ENCODE results near the gene UBE2I.

Gene UBE2I

GRCh38 chr16:1345651-1346421 is 36.4 kb downstream of the UBE2I start:
- Mint-ChIP-seq H3K9me3 (no peaks in the 10 kb centered on the region), H3K27me3 (no peaks in the 10 kb centered on the region), H3K4me3 (no peak overlapping the region), H3K4me1 (peaks cover 22% of the 10 kb centered on the region), H3K36me3 (no peaks in the 10 kb centered on the region), H3K27ac (no peak overlapping the region)

DNA sequence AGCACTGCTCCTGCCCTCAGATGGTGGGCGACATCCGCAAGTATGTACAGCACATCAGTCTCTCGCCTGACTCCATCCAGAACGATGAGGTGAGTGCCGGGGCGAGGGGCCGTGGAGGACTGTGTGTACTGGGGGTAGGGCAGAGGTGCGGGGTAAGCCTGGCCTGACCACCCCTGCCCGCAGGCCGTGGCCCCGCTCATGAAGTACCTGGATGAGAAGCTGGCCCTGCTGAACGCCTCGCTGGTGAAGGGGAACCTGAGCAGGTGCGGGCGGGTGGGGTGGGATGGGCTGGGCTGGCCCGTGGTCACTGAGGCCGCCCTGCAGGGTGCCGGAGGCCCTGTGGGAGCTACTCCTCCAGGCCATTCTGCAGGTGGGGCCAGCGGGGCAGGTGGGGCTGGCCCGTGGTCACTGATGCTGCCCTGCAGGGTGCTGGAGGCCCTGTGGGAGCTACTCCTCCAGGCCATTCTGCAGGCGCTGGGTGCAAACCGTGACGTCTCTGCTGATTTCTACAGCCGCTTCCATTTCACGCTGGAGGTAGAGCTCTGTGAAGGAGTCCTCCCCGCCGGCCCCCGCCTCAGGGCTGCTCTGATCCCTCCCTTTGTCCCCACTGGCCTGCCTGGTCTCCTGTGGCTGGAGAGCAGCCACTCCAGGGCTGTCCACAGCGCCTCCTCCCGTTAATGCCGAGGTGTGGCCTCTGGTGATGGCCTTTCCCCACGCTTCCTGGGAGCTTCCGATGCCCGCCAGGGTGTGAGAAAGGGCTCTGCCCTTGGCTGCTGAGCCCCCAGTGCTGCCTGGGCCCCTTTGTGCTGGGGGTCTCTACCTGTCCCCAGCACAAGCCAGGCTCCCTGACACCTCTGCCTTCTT is 37.2 kb downstream of the UBE2I start:
- H3K9me3 Mint-ChIP-seq, result no peaks in the 10 kb centered on the region
- H3K4me1 Mint-ChIP-seq, result peaks cover 22% of the 10 kb centered on the region
- H3K27ac Mint-ChIP-seq, result peak overlapping the region; percentile 30
- H3K4me3 Mint-ChIP-seq, result no peak overlapping the region
- H3K36me3 Mint-ChIP-seq, result no peaks in the 10 kb centered on the region
- H3K27me3 Mint-ChIP-seq, result no peaks in the 10 kb centered on the region

GRCh38 chr16:1347286-1347855 is 37.9 kb downstream of the UBE2I start:
- Mint-ChIP-seq H3K36me3 (no peaks in the 10 kb centered on the region), H3K9me3 (no peaks in the 10 kb centered on the region), H3K27ac (no peak overlapping the region), H3K4me3 (no peak overlapping the region), H3K27me3 (no peaks in the 10 kb centered on the region), H3K4me1 (peaks cover 20% of the 10 kb centered on the region)

DNA sequence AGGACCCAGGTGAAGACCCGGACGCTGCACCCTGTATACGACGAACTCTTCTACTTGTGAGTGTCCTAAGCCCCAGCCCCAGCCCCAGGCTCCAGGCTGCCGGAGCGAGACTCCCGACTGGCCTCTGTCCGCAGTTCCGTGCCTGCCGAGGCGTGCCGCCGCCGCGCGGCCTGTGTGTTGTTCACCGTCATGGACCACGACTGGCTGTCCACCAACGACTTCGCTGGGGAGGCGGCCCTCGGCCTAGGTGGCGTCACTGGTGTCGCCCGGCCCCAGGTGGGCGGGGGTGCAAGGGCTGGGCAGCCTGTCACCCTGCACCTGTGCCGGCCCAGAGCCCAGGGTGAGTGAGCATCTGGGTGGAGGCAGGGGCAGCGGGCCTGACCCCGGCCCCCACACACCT is 38.5 kb downstream of the UBE2I start:
- H3K4me3 Mint-ChIP-seq, result no peak overlapping the region
- H3K27ac Mint-ChIP-seq, result no peak overlapping the region
- no peaks in the 10 kb centered on the region for H3K27me3 Mint-ChIP-seq
- no peaks in the 10 kb centered on the region for H3K36me3 Mint-ChIP-seq
- peaks cover 18% of the 10 kb centered on the region for H3K4me1 Mint-ChIP-seq
- H3K9me3 Mint-ChIP-seq, result no peaks in the 10 kb centered on the region

DNA sequence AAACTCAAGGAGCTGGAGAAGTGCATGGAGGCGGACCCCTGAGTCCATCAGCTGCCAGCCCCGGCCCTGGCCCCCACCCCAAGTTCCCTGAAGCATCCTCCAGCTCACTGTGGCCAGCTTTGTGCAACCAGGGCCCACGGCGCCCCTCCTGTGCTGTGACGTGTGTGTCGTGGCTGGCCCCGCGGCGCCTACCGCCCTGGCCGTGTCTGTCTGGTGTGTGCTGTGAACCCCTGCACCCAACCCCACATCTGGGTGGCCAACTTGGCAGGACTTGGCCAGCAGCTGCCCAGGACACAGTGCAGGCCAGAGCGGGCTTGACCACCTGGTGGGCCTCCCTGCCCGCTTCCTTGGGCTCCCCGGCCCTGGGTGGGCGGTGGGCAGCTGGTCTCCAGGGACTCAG is 39.0 kb downstream of the UBE2I start:
- no peaks in the 10 kb centered on the region for H3K27me3 Mint-ChIP-seq
- peaks cover 18% of the 10 kb centered on the region for H3K4me1 Mint-ChIP-seq
- H3K27ac Mint-ChIP-seq, result no peak overlapping the region
- no peaks in the 10 kb centered on the region for H3K9me3 Mint-ChIP-seq
- no peaks in the 10 kb centered on the region for H3K36me3 Mint-ChIP-seq
- no peak overlapping the region for H3K4me3 Mint-ChIP-seq

- no peaks in the 10 kb centered on the region for H3K27me3 Mint-ChIP-seq
- no peaks in the 10 kb centered on the region for H3K36me3 Mint-ChIP-seq
- peaks cover 23% of the 10 kb centered on the region for H3K4me1 Mint-ChIP-seq
- no peaks in the 10 kb centered on the region for H3K9me3 Mint-ChIP-seq
- no peak overlapping the region for H3K4me3 Mint-ChIP-seq
- no peak overlapping the region for H3K27ac Mint-ChIP-seq
Measured at GRCh38 chr16:1348926-1349325, 39.5 kb downstream of the UBE2I start.

GRCh38 chr16:1349351-1349750 is 39.9 kb downstream of the UBE2I start:
- H3K4me1 Mint-ChIP-seq, result peaks cover 23% of the 10 kb centered on the region
- no peak overlapping the region for H3K4me3 Mint-ChIP-seq
- H3K36me3 Mint-ChIP-seq, result no peaks in the 10 kb centered on the region
- H3K27me3 Mint-ChIP-seq, result no peaks in the 10 kb centered on the region
- H3K9me3 Mint-ChIP-seq, result no peaks in the 10 kb centered on the region
- H3K27ac Mint-ChIP-seq, result no peak overlapping the region

DNA sequence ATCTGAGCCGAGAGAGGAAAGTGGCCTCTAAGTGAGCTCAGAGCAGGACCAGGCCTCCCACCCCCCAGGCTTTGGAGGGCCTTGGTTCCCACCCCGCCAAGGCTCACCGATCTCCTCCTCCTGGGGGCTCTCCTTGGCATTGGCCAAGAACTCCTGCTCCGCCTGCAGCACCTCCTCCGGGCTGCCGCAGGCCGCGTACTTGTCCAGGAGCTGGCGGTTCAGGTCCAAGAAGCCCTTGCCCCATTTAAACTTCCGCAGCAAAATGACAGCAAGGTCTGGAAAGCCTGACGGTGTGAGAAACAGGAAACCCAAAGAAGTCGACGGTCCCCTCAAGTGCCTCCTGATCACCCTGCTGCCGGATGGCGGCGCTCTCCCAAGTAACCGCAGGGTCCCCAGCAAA is 40.5 kb downstream of the UBE2I start:
- Mint-ChIP-seq H3K36me3 (no peaks in the 10 kb centered on the region), H3K4me3 (peak overlapping the region; percentile 84), H3K27me3 (no peaks in the 10 kb centered on the region), H3K27ac (no peak overlapping the region), H3K4me1 (peaks cover 24% of the 10 kb centered on the region), H3K9me3 (no peaks in the 10 kb centered on the region)

DNA sequence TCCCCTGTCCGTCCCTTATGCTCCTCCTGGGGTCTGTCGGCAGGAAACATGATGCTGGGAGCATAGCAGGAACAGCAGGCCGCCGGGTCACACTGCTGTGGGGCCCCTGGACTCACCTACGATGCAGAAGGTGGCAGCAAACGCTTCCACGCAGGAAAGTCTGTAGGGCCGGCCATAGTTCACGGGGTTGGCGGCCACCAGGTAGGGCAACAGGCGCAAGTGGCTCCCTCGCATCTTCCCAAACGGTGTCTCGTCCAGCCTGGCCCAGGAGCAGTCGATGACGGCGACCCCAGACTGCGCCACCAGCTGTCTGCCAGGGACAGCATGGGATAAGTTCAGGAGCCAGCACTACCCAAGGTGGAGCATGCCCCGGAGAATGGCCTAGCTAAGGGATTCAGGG is 41.3 kb downstream of the UBE2I start:
- Mint-ChIP-seq H3K4me3 (peak overlapping the region; percentile 84), H3K4me1 (peaks cover 28% of the 10 kb centered on the region), H3K9me3 (no peaks in the 10 kb centered on the region), H3K27me3 (no peaks in the 10 kb centered on the region), H3K27ac (peak overlapping the region; percentile 51), H3K36me3 (no peaks in the 10 kb centered on the region)

DNA sequence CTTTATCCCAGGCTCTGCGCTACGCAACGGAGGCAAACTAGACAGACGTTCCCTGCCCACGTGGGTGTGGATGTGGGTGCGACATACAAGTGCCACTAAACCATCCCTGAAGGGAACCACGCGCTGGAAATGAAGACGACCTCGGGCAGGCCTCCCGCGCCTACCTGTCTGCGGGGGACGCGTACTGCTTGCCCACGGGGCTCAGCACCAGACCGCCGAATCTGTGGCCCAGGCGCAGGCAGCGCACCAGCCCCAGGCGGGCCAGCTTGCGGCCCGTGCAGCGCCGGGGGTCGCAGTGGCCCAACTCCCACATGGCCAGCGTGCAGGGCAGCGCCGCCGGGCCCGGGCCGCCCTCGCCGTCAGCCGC is 41.8 kb downstream of the UBE2I start:
- peaks cover 28% of the 10 kb centered on the region for H3K4me1 Mint-ChIP-seq
- no peaks in the 10 kb centered on the region for H3K36me3 Mint-ChIP-seq
- H3K27me3 Mint-ChIP-seq, result no peaks in the 10 kb centered on the region
- peak overlapping the region; percentile 84 for H3K4me3 Mint-ChIP-seq
- peak overlapping the region; percentile 80 for H3K27ac Mint-ChIP-seq
- no peaks in the 10 kb centered on the region for H3K9me3 Mint-ChIP-seq

DNA sequence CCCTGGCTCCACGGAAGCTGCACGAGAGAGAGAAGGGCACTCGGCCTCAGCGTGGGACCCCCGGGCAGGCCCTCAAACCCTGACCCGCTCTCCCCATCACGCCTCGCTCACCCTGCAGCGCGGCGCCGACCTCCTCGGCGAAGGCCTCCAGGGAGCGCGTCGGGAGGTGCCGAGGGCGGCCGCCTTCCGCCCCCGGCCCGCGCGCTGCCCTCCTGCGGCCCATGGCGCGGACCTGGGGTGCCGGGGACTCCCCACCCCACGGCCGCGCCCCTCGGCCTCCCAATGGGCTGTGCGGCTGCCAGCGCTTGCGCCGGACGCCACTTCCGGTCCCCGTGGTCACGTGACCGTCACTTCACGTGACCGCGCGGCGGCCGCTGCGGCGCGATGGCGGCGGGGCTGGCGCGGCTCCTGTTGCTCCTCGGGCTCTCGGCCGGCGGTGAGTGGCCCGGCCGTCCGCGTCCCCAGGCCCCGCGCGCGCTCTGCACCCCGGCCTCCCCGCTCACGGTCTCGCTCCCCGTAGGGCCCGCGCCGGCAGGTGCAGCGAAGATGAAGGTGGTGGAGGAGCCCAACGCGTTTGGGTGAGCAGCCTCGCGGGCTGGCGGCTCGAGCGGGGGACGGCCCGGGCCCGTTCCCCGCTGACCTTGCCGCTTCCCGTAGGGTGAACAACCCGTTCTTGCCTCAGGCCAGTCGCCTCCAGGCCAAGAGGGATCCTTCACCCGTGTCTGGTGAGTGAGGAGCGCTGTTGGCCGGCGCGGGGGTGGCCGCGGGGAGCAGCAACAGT is 42.3 kb downstream of the UBE2I start, which contains the start of the genes GNPTG and TSR3:
GNPTG (plus strand) TSS at position 350 of the 781 bp plus-strand sequence; CDS start at position 385, 35 bp downstream.
TSR3 (minus strand) TSS at position 297 of the 781 bp plus-strand sequence; CDS start at position 223, 74 bp downstream.
- no peaks in the 10 kb centered on the region for H3K36me3 Mint-ChIP-seq
- H3K27ac Mint-ChIP-seq, result peak within 1 kb of the TSS; percentile 95
- H3K9me3 Mint-ChIP-seq, result no peaks in the 10 kb centered on the region
- peak within 1 kb of the TSS; percentile 89 for H3K4me3 Mint-ChIP-seq
- H3K4me1 Mint-ChIP-seq, result peaks cover 28% of the 10 kb centered on the region
- H3K27me3 Mint-ChIP-seq, result no peaks in the 10 kb centered on the region

- no peaks in the 10 kb centered on the region for H3K9me3 Mint-ChIP-seq
- peak overlapping the region; percentile 2 for H3K27ac Mint-ChIP-seq
- no peaks in the 10 kb centered on the region for H3K27me3 Mint-ChIP-seq
- no peak overlapping the region for H3K4me3 Mint-ChIP-seq
- H3K4me1 Mint-ChIP-seq, result peaks cover 28% of the 10 kb centered on the region
- no peaks in the 10 kb centered on the region for H3K36me3 Mint-ChIP-seq
Measured at GRCh38 chr16:1354815-1355540, 45.5 kb downstream of the UBE2I start.

- H3K4me1 Mint-ChIP-seq, result peaks cover 22% of the 10 kb centered on the region
- no peaks in the 10 kb centered on the region for H3K36me3 Mint-ChIP-seq
- H3K27me3 Mint-ChIP-seq, result no peaks in the 10 kb centered on the region
- H3K4me3 Mint-ChIP-seq, result no peak overlapping the region
- H3K27ac Mint-ChIP-seq, result peak overlapping the region; percentile 59
- no peaks in the 10 kb centered on the region for H3K9me3 Mint-ChIP-seq
Measured at GRCh38 chr16:1355591-1355990, 46.2 kb downstream of the UBE2I start.

GRCh38 chr16:1356061-1356900 is 46.8 kb downstream of the UBE2I start:
- H3K27ac Mint-ChIP-seq, result no peak overlapping the region

More at GRCh38 chr16:1356061-1356900, 46.8 kb downstream of the UBE2I start:
- no peak overlapping the region for H3K4me3 Mint-ChIP-seq
- H3K36me3 Mint-ChIP-seq, result no peaks in the 10 kb centered on the region
- no peaks in the 10 kb centered on the region for H3K27me3 Mint-ChIP-seq
- H3K4me1 Mint-ChIP-seq, result peaks cover 21% of the 10 kb centered on the region
- H3K9me3 Mint-ChIP-seq, result no peaks in the 10 kb centered on the region

Measured in activated naive CD4-positive, alpha-beta T cell treated with anti-CD3 and anti-CD28 coated beads, Interleukin-2, amount 50 U/mL, for 24 hours (primary cell).